ENCODE measurements around the gene KLHDC3. TPM values are rescaled to one million over a fixed set of nuclear protein-coding genes. Genes with fewer than 3 reads are reported as not detected.

KLHDC3 gene
- total and polyA plus RNA-seq, 2 of the 8 experiments (the other 6 are each of a cell fraction or from before 2014, with no cell fraction given): 181 to 203 TPM

DNA sequence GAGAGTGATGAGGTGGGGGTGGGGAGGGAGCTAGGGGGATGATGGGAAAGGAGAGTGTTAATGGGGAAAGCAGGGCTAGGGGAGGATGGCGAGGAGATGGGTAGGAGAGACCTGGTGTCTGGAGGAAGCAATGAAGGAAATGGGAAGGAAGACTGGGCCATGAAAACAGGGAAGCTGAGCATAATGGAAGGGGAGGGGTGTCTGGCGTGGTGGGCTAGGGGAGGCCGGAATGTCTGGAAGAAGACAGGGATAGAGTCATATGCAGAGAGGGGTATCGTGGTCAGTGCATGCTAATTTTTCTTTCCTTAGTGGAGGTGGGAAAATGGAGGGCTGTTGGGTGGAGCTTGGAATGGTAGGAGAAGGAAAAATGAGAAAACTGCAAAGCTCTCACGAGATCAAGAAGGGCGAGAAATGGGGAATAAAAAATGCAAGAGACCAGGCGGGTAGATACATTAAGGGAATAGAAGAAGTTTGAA, 423 bp downstream of the KLHDC3 start (continued):
- TF ChIP-seq TCF12 (IDR thresholded peaks at IDR 0.05; ENCODE audit: low read depth, low read length) (no peak), POU5F1 (IDR thresholded peaks at IDR 0.05; ENCODE audit: low read depth, low read length) (no peak), RXRA (IDR thresholded peaks at IDR 0.05; ENCODE audit: insufficient read depth, low read depth, low read length) (no peak), JUND (IDR thresholded peaks at IDR 0.05; ENCODE audit: low read length) (no peak), CTBP2 (IDR thresholded peaks at IDR 0.05; ENCODE audit: borderline replicate concordance, insufficient read depth, insufficient read length, low read length) (no peak), HDAC2 (IDR thresholded peaks at IDR 0.05; ENCODE audit: borderline replicate concordance in 1 of 2, low read depth in 2 of 2, low read length in 2 of 2) (no peak), SIN3A (conservative IDR thresholded peaks at IDR 0.05 in 1 of 2, IDR thresholded peaks at IDR 0.05 in 1 of 2; ENCODE audit: low read depth in 1 of 2, low read length in 2 of 2) (peak in 1 of 2 experiments; percentile 50; a peak in 1 of 4 replicates), SAP30 (IDR thresholded peaks at IDR 0.05; ENCODE audit: insufficient read depth, insufficient replicate concordance, low read length) (no peak), RNF2 (IDR thresholded peaks at IDR 0.05; ENCODE audit: borderline replicate concordance, low read depth, low read length, missing control alignments, poor library complexity, severe bottlenecking) (no peak), ASH2L (IDR thresholded peaks at IDR 0.05; ENCODE audit: low read length) (peak; percentile 13), KDM1A (IDR thresholded peaks at IDR 0.05; ENCODE audit: borderline replicate concordance, low read length) (peak; percentile 5; the same call in 1 of the 2 replicates)
- TF ChIP-seq, protein P1, sequence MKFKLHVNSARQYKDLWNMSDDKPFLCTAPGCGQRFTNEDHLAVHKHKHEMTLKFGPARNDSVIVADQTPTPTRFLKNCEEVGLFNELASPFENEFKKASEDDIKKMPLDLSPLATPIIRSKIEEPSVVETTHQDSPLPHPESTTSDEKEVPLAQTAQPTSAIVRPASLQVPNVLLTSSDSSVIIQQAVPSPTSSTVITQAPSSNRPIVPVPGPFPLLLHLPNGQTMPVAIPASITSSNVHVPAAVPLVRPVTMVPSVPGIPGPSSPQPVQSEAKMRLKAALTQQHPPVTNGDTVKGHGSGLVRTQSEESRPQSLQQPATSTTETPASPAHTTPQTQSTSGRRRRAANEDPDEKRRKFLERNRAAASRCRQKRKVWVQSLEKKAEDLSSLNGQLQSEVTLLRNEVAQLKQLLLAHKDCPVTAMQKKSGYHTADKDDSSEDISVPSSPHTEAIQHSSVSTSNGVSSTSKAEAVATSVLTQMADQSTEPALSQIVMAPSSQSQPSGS (IDR thresholded peaks at IDR 0.05; ENCODE audit: low read length): no peak
- TF ChIP-seq, protein P2, sequence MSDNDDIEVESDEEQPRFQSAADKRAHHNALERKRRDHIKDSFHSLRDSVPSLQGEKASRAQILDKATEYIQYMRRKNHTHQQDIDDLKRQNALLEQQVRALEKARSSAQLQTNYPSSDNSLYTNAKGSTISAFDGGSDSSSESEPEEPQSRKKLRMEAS (IDR thresholded peaks at IDR 0.05): no peak

Data from H1 (cell line).